Astrocyte of the cerebellum (primary cell): ENCODE data around the gene CHN1.
A peak's percentile ranks its signal among the peaks of the same experiment; 100 is the strongest.

ENCODE experiments used
- DNase-seq: peaks from one replicate; pipeline ENCODE4 v3.0.0-alpha.2; 2011; ENCODE audit warnings: low read depth
- H3K4me3 ChIP-seq: 2 replicates; pipeline ENCODE4 v1.5.1; 2011; ENCODE audit warnings: mild to moderate bottlenecking, low read depth, low read length, moderate library complexity
- in situ Hi-C: cut with HindIII; loops from 2 replicates; pipeline ENCODE4 v1.10.0; 2017; ENCODE audit warnings: low sequenced_read_pairs
- TF ChIP-seq, protein P1 (sequence below): IDR thresholded peaks from 2 replicates; pipeline ENCODE4 v1.5.1; 2012; ENCODE audit warnings: low read length, low read depth, moderate library complexity, mild to moderate bottlenecking; ENCODE audit errors: missing control alignments

The CHN1 gene

DNA sequence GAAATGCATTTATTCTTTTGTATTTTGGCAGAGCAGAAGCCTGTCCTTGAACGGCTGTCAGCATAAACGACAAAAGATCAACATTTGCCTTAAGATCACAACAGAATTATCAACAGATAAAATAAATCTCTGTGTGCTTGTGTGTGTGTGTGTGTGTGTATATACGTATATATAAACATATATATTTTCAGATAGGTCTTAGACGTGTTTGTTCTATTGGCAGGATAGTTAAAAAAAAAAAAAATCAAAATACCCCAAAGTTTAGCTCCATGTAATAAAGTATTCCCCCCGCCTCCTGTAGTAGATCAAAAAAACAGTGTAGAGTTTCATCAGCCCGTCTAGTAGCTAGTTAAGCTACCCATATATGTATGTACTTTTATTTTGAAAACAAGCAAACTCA, 107.9 kb downstream of the CHN1 start:
- DNase-seq, result no peak
- no peak overlapping the region for H3K4me3 ChIP-seq
- TF ChIP-seq, protein P1, sequence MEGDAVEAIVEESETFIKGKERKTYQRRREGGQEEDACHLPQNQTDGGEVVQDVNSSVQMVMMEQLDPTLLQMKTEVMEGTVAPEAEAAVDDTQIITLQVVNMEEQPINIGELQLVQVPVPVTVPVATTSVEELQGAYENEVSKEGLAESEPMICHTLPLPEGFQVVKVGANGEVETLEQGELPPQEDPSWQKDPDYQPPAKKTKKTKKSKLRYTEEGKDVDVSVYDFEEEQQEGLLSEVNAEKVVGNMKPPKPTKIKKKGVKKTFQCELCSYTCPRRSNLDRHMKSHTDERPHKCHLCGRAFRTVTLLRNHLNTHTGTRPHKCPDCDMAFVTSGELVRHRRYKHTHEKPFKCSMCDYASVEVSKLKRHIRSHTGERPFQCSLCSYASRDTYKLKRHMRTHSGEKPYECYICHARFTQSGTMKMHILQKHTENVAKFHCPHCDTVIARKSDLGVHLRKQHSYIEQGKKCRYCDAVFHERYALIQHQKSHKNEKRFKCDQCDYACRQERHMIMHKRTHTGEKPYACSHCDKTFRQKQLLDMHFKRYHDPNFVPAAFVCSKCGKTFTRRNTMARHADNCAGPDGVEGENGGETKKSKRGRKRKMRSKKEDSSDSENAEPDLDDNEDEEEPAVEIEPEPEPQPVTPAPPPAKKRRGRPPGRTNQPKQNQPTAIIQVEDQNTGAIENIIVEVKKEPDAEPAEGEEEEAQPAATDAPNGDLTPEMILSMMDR, result no peak
- in situ Hi-C loops, result no loop called here

GRCh38 chr2:174893018-174893417, 112.2 kb downstream of the CHN1 start:
- no peak for DNase-seq
- in situ Hi-C loops, result no loop called here

DNA sequence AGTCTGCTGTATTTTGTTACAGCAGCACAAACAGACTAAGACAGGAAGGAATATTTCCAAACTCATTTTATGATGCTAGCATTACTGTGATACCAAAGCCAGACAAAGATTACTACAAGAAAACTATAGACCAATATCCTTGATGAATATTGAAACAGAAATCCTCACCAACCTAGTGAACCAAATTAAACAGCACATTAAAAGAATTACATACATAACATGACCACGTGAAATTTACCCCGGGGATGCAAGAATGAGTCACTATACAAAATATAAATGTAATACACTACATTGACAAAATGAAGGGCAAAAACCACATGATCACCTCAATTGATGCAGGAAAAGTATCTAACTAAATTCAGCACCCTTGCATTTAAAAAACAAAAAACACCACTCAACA, 112.6 kb downstream of the CHN1 start:
- in situ Hi-C loops, result no loop called here
- H3K4me3 ChIP-seq, result no peak overlapping the region
- DNase-seq, result no peak
- TF ChIP-seq, protein P1, result no peak

More at GRCh38 chr2:174893018-174893417, 112.2 kb downstream of the CHN1 start:
- H3K4me3 ChIP-seq, result no peak overlapping the region
- TF ChIP-seq, protein P1, result no peak

DNA sequence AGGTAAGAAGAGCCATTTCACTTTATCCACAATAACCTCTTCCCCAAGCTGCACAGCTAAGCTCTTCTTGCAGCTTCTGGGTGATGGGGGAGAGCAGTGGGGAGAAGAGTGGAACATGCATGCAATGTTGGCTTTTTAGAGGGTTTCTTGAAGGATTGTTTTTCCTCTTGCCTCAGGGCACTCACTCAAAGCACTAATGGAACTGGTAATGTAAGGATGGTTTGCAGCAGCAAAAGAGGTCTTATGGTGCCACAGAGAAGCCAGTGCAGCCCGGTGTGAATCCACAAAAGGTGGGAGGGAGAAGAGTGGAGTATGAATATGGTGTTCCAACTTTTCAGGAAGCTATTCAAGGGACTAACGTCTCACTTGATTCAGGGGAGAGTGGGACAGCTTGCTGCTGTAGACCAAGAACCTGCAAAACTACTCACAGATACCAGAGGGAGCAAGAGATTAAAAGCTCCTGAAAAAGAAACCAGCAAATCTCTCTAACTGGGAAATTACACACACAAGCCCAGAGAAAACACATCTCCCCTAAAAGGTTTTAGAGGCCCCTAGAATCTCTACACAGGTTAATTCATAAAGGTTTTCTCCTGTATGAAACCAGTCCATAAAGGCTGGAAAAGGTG, 116.4 kb downstream of the CHN1 start:
- in situ Hi-C loops, result no loop called here
- TF ChIP-seq, protein P1, result peak; percentile 27
- DNase-seq, result no peak
- H3K4me3 ChIP-seq, result no peak overlapping the region

GRCh38 chr2:174888146-174888545, 117.0 kb downstream of the CHN1 start:
- peak; percentile 63 for DNase-seq
- in situ Hi-C loops, result no loop called here
- no peak overlapping the region for H3K4me3 ChIP-seq
- TF ChIP-seq, protein P1, result no peak

- TF ChIP-seq, protein P1, result no peak
- no peak for DNase-seq
- no peak overlapping the region for H3K4me3 ChIP-seq
- in situ Hi-C loops, result no loop called here
Observed at GRCh38 chr2:174882416-174882815, 122.8 kb downstream of the CHN1 start.
